NCI-H2196 (cell line): Measurements from ENCODE around the gene TJP3.
A peak's percentile ranks its signal among the peaks of the same experiment; 100 is the strongest.

Experiments used
- DNase-seq: peaks from one replicate; lab custom pipeline; 2025; ENCODE audit not compliant: unreplicated experiment; lab: John Stamatoyannopoulos, UW

Gene TJP3

GRCh38 chr19:3710265-3710812 lies 2.2 kb downstream of the TJP3 start:
- peak; percentile 82 for DNase-seq

GRCh38 chr19:3712663-3713611 lies 4.8 kb downstream of the TJP3 start:
- no peak for DNase-seq

- no peak for DNase-seq
Measured at GRCh38 chr19:3716147-3716668, 8.0 kb downstream of the TJP3 start.

- DNase-seq, result no peak
Measured at GRCh38 chr19:3719868-3720267, 11.7 kb downstream of the TJP3 start.

GRCh38 chr19:3720349-3720917 lies 12.2 kb downstream of the TJP3 start:
- DNase-seq, result no peak

GRCh38 chr19:3721131-3721886 lies 13.1 kb downstream of the TJP3 start:
- peak; percentile 96 for DNase-seq

GRCh38 chr19:3721887-3722442 lies 13.8 kb downstream of the TJP3 start:
- no peak for DNase-seq

GRCh38 chr19:3722443-3723109 lies 14.4 kb downstream of the TJP3 start:
- DNase-seq, result peak; percentile 59

GRCh38 chr19:3723110-3723488 lies 14.9 kb downstream of the TJP3 start:
- DNase-seq, result no peak

GRCh38 chr19:3723883-3724282 lies 15.7 kb downstream of the TJP3 start:
- no peak for DNase-seq

GRCh38 chr19:3725121-3725520 lies 16.9 kb downstream of the TJP3 start:
- no peak for DNase-seq

- DNase-seq, result peak; percentile 90
Measured at GRCh38 chr19:3725640-3726310, 17.6 kb downstream of the TJP3 start.

- no peak for DNase-seq
Measured at GRCh38 chr19:3730457-3730958, 22.3 kb downstream of the TJP3 start.

GRCh38 chr19:3732108-3732507 lies 23.9 kb downstream of the TJP3 start:
- DNase-seq, result no peak

GRCh38 chr19:3733549-3734309 lies 25.5 kb downstream of the TJP3 start:
- no peak for DNase-seq

GRCh38 chr19:3734310-3734600 lies 26.1 kb downstream of the TJP3 start:
- DNase-seq, result no peak

GRCh38 chr19:3736106-3736724 lies 28.0 kb downstream of the TJP3 start:
- no peak for DNase-seq

GRCh38 chr19:3737487-3738205 lies 29.5 kb downstream of the TJP3 start:
- no peak for DNase-seq
